IMR-90 (cell line): ENCODE results near the gene WWC1.
"Not testable (repeated sequence)": the region's sequence is repeated elsewhere in the genome, so short reads cannot be mapped to it uniquely, and the experiment has no call there.

Experiments used
- CEBPB ChIP-seq: IDR thresholded peaks from 2 replicates; pipeline ENCODE4 v1.6.1; 2012; ENCODE audit warnings: low read depth, low read length, improper control_type of control experiment
- CTCF ChIP-seq: conservative IDR thresholded peaks from 2 replicates; pipeline ENCODE4 v1.5.1; 2012; ENCODE audit warnings: mild to moderate bottlenecking, low read depth, low read length, improper control_type of control experiment
- FOS ChIP-seq: fragments of 150-350 bp; IDR thresholded peaks from 2 replicates; pipeline ENCODE4 v1.6.1; 2016; ENCODE audit warnings: low read depth, low read length
- MAZ ChIP-seq: IDR thresholded peaks from 2 replicates; pipeline ENCODE4 v1.6.1; 2012; ENCODE audit warnings: low read depth, mild to moderate bottlenecking, low read length, improper control_type of control experiment, moderate library complexity, borderline replicate concordance
- POLR2A ChIP-seq: IDR thresholded peaks from 2 replicates; pipeline ENCODE4 v1.6.1; 2012; ENCODE audit warnings: mild to moderate bottlenecking, low read depth, low read length
- RAD21 ChIP-seq: IDR thresholded peaks from 2 replicates; pipeline ENCODE4 v1.6.1; 2012; ENCODE audit warnings: low read length, improper control_type of control experiment
- RCOR1 ChIP-seq: IDR thresholded peaks from 2 replicates; pipeline ENCODE4 v1.6.1; 2012; ENCODE audit warnings: mild to moderate bottlenecking, low read length, improper control_type of control experiment; ENCODE audit not compliant: insufficient replicate concordance
- SMC3 ChIP-seq: fragments of 150-350 bp; IDR thresholded peaks from 2 replicates; pipeline ENCODE4 v1.6.1; 2016; ENCODE audit warnings: low read depth, mild to moderate bottlenecking, antibody characterized with exemption, low read length, moderate library complexity
- USF2 ChIP-seq: fragments of 150-350 bp; IDR thresholded peaks from 2 replicates; pipeline ENCODE4 v1.6.1; 2017; ENCODE audit warnings: mild to moderate bottlenecking, antibody characterized with exemption, low read length, low read depth

GRCh38 chr5:168435340-168435739 is 143.9 kb downstream of the WWC1 start:
- not testable (repeated sequence) for TF ChIP-seq CTCF, POLR2A, USF2, RCOR1, SMC3, RAD21, CEBPB, MAZ, FOS
